PFSK-1 (cell line): ENCODE results near the gene ACAA1.

Experiments
- FOXP2 ChIP-seq: optimal IDR thresholded peaks from 2 replicates; pipeline ENCODE3; 2011; ENCODE audit warnings: borderline replicate concordance, control low read depth, inconsistent platforms; ENCODE audit not compliant: insufficient read depth; ENCODE audit errors: extremely low read length, extremely low read depth
- POLR2AphosphoS5 ChIP-seq: IDR thresholded peaks from 2 replicates; pipeline ENCODE4 v1.6.1; 2012; ENCODE audit warnings: low read depth, mild to moderate bottlenecking, control low read depth, low read length, moderate library complexity
- SIN3A ChIP-seq: IDR thresholded peaks from 2 replicates; pipeline ENCODE4 v1.6.1; 2012; ENCODE audit warnings: mild to moderate bottlenecking, low read length, moderate library complexity, borderline replicate concordance; ENCODE audit not compliant: insufficient read depth
- TAF1 ChIP-seq: IDR thresholded peaks from 2 replicates; pipeline ENCODE4 v1.6.1; 2012; ENCODE audit warnings: low read length, control low read depth, borderline replicate concordance; ENCODE audit not compliant: insufficient read depth
- TF ChIP-seq, protein P1 (sequence below), 2 experiments: IDR thresholded peaks; 2 replicates each; pipeline versions ENCODE4 v1.6.1 to v1.8.0; 2011 to 2012; ENCODE audit warnings: low read depth in 2 of 2, low read length in 2 of 2, control low read depth in 1 of 2, inconsistent platforms in 1 of 2, mild to moderate bottlenecking in 1 of 2, moderate library complexity in 1 of 2; ENCODE audit not compliant: insufficient read depth in 1 of 2

DNA sequence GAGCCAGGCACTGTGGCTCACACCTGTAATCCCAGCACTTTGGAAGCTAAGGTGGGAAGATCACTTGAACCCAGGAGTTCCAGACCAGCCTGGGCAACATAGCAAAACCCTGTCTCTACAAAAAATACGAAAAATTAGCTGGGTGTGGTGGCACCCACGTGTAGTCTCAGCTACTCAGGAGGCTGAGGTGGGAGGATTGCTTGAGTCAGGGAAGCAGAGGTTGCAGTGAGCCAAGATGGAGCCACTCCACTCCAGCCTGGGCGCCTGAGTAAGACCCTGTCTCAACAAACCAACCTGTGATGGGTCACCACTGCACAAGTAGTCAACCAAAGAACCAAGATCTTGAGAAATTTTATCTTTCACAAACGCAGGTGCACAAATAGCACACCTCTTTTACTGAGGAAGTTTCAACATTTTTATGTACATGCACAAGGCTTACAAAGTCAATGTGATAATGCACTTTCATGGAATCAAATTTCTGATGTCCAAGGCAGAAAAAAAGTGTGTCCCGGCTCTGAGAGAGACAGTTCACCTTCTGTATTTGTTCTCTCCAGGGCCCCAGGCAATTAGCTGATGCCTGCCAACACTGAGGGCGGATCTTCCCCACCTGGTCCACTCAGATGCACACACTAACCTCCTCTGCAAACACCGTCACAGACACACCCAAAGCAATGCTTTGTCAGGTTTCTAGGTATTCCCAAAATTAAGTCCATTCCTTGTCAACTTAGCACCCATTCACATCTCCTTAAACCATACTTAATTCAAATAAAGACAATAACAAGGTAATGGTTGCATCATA lies 12.4 kb downstream of the ACAA1 start:
- TF ChIP-seq POLR2AphosphoS5 (no peak), TAF1 (no peak), SIN3A (no peak), FOXP2 (no peak)
- TF ChIP-seq, protein P1, sequence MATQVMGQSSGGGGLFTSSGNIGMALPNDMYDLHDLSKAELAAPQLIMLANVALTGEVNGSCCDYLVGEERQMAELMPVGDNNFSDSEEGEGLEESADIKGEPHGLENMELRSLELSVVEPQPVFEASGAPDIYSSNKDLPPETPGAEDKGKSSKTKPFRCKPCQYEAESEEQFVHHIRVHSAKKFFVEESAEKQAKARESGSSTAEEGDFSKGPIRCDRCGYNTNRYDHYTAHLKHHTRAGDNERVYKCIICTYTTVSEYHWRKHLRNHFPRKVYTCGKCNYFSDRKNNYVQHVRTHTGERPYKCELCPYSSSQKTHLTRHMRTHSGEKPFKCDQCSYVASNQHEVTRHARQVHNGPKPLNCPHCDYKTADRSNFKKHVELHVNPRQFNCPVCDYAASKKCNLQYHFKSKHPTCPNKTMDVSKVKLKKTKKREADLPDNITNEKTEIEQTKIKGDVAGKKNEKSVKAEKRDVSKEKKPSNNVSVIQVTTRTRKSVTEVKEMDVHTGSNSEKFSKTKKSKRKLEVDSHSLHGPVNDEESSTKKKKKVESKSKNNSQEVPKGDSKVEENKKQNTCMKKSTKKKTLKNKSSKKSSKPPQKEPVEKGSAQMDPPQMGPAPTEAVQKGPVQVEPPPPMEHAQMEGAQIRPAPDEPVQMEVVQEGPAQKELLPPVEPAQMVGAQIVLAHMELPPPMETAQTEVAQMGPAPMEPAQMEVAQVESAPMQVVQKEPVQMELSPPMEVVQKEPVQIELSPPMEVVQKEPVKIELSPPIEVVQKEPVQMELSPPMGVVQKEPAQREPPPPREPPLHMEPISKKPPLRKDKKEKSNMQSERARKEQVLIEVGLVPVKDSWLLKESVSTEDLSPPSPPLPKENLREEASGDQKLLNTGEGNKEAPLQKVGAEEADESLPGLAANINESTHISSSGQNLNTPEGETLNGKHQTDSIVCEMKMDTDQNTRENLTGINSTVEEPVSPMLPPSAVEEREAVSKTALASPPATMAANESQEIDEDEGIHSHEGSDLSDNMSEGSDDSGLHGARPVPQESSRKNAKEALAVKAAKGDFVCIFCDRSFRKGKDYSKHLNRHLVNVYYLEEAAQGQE (IDR thresholded peaks at IDR 0.05; ENCODE audit: insufficient read depth in 1 of 2, low read depth in 2 of 2, low read length in 2 of 2) = no peak
